Thoracic aorta (tissue), 2 donors: ENCODE measurements around the gene PIP5K1A. TPM values are rescaled to one million over a fixed set of nuclear protein-coding genes. Genes with fewer than 3 reads are reported as not detected.
A peak's percentile ranks its signal among the peaks of the same experiment; 100 is the strongest.
"Not testable (repeated sequence)": the region's sequence is repeated elsewhere in the genome, so short reads cannot be mapped to it uniquely, and the experiment has no call there.

Source experiments
- ATAC-seq: fragments of 150-250 bp; one replicate; pipeline ENCODE4 v1.8.0; 2017; ENCODE audit warnings: low read depth; ENCODE audit not compliant: insufficient number of reproducible peaks, low FRiP score
- DNase-seq: peaks from one replicate; pipeline ENCODE4 v3.0.0-alpha.2; 2020; ENCODE audit warnings: low spot score
- H3K27ac ChIP-seq, 2 donors: fragments of 200-600 bp; sonication (generic); 1 replicate in 1 of 2; 2 replicates in 1 of 2; pipeline ENCODE4 v1.5.1; 2016; ENCODE audit warnings: mild to moderate bottlenecking in 2 of 2, moderate library complexity in 2 of 2
- H3K27me3 ChIP-seq: fragments of 200-600 bp; sonication (generic); replicated peaks from 2 replicates; pipeline ENCODE4 v1.6.0; 2016; ENCODE audit warnings: mild to moderate bottlenecking; ENCODE audit not compliant: insufficient read depth
- H3K36me3 ChIP-seq: fragments of 200-600 bp; sonication (generic); one replicate; pipeline ENCODE4 v1.5.1; 2016
- H3K4me1 ChIP-seq, 2 donors: fragments of 200-600 bp; sonication (generic); 1 replicate in 1 of 2; 2 replicates in 1 of 2; pipeline versions ENCODE4 v1.5.1 to v1.6.0; 2016; ENCODE audit warnings: low read depth in 2 of 2, mild to moderate bottlenecking in 1 of 2; ENCODE audit not compliant: control insufficient read depth in 1 of 2
- H3K4me3 ChIP-seq: fragments of 200-600 bp; sonication (generic); 2 replicates; pipeline ENCODE4 v1.5.1; 2016; ENCODE audit warnings: mild to moderate bottlenecking
- H3K9me3 ChIP-seq: fragments of 200-600 bp; sonication (generic); 2 replicates; pipeline ENCODE4 v1.5.1; 2016
- CTCF ChIP-seq: fragments of 200-600 bp; sonication (generic); IDR thresholded peaks from one replicate; pipeline ENCODE4 v1.5.1; 2019; ENCODE audit warnings: antibody characterized with exemption
- total RNA-seq, 2 donors: library from RNA; depleted of rRNA; stranded (reverse); fragments of >200 nt; gene quantifications; one replicate each; pipeline versions ENCODE4 v1.1.0 to v1.2.3, GENCODE V29; 2016

PIP5K1A gene
- total RNA-seq, 2 donors from 2014 or later: 49.7 to 97.6 TPM

DNA sequence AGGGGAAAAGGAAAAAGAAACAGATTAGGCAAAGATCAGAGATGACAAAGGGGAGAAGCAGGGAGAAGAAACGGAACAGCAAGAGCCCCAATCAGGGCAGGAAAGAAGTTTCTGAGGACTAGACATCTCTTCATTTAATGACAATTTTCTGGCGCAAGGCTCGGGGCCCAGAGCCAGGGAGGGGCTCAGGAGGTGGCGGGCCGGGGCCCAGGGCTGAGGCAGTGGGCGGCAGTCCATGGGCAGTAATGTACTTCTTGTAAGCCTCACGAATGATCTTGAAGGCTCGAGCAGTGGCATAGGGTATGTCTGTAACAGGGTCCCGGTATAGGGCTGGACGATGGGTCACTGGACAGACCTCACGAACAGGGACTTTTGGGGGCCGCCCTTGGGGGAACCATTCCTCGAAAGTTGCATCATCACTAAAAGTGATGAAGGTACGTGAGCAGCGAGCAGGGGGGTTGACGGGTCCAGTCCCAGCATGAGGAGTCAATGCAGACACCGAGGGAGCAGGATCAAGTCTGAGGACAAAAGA is 21.8 kb upstream of the PIP5K1A start:
- Histone ChIP-seq H3K36me3 (peaks cover 55% of the 10 kb centered on the region), H3K4me3 (no peak overlapping the region), H3K27ac (no peak overlapping the region), H3K27me3 (no peaks in the 10 kb centered on the region), H3K4me1 (no peaks in the 10 kb centered on the region), H3K9me3 (no peaks in the 10 kb centered on the region)
- DNase-seq (no peak), ATAC-seq (no peak)
- no peak for TF ChIP-seq CTCF

DNA sequence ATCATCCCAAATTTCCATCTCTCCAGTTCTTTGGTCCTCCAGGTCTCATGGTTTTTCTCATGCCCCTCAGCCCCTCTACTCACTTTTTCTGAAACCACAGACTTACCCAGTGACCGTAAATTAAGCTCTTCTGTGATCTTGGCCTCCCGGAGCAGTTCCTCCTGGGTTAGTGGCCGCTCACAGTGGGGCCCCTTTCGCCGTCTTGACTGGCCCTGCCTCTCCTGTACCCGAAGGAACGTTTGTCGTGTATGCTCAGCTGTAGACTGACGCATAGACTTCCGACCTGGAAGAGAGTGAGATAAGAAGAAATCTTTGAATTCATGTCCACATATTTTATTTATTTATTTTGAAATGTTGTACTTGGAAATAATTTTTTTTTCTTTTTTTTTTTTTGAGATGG is 14.1 kb upstream of the PIP5K1A start:
- Histone ChIP-seq H3K4me1 (peaks cover 17 to 20% of the 10 kb centered on the region in 2 donors), H3K9me3 (no peaks in the 10 kb centered on the region), H3K4me3 (no peak overlapping the region), H3K36me3 (peaks cover 62% of the 10 kb centered on the region), H3K27me3 (no peaks in the 10 kb centered on the region), H3K27ac (no peak overlapping the region)
- no peak for ATAC-seq
- no peak for DNase-seq
- no peak for TF ChIP-seq CTCF

GRCh38 chr1:151187205-151187604 is 11.1 kb upstream of the PIP5K1A start:
- Histone ChIP-seq H3K4me1 (peaks cover 22 to 30% of the 10 kb centered on the region in 2 donors), H3K4me3 (no peak overlapping the region), H3K36me3 (peaks cover 35% of the 10 kb centered on the region), H3K27ac (no peak overlapping the region), H3K27me3 (no peaks in the 10 kb centered on the region), H3K9me3 (no peaks in the 10 kb centered on the region)
- DNase-seq (no peak), ATAC-seq (no peak)
- TF ChIP-seq CTCF: no peak

DNA sequence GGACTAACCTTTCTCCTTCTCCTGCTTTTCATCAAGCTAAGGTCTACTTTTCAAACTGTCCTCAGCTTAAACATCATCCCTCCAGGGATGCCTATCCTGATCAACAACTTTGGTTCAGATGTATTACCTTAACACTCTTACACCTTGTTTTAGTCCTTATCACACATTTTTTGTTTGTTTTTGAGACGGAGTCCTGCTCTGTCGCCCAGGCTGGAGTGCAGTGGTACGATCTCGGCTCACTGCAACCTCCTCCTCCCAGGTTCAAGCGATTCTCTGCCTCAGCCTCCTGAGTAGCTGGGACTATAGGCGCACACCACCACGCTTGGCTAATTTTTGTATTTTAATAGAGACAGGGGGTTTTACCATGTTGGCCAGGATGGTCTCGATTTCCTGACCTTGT is 9.7 kb upstream of the PIP5K1A start:
- ATAC-seq, DNase-seq, H3K27me3 ChIP-seq, H3K27ac ChIP-seq, H3K9me3 ChIP-seq: not testable (repeated sequence)
- peaks cover 22 to 30% of the 10 kb centered on the region in 2 donors for H3K4me1 ChIP-seq
- H3K36me3 ChIP-seq: peaks cover 22% of the 10 kb centered on the region
- peak overlapping the region; percentile 99 for H3K4me3 ChIP-seq

DNA sequence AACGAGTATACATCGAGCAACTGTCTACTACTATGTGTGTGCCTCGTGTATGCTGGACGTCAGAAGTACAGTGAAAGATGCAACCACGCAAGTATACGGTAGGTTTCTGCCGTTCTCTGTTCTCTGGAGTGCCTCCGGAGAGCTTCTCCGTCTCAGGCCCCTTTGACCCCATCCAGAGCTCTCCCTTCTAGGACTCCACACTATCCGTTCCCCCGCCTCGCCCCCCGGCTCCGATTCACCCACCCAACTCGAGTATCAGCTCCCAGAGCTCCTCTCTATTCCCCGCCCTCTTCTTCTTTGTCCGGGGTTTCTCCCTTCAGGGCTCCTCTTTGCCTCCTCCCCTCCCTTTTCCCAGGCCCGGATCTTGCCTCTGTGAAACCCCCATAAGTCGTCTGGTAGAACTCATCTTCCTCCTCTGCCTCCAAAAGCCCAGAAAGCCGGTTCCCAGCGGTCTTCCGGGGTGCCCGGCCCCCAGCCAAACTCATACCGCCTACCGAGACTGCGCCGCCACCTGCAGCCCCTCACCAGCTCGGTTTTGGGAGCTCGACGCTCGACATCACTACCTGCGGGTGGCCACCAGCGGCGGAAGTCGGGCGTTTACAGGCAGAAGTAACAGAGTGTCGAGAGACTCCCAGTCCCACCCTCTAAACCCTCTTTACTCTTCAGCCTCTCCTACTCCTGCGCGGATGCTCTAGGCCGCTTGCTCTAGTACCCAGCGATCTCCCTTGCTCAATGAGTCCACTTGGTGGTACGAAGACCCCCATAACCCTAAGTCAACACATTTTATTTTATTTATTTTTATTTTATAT is 8.5 kb upstream of the PIP5K1A start, which contains the start of gene VPS72:
TSS of gene VPS72 (minus strand) at position 561 of the 809 bp plus-strand sequence. CDS start at position 485, 76 bp downstream.
- peak within 1 kb of the TSS; percentile 89 for H3K27ac ChIP-seq
- DNase-seq (peak; percentile 55), ATAC-seq (peak; percentile 86)
- TF ChIP-seq CTCF: peak; percentile 50
- no peaks in the 10 kb centered on the region for H3K9me3 ChIP-seq
- H3K27me3 ChIP-seq: no peaks in the 10 kb centered on the region
- peaks cover 11% of the 10 kb centered on the region for H3K36me3 ChIP-seq
- peaks cover 22 to 30% of the 10 kb centered on the region in 2 donors for H3K4me1 ChIP-seq
- H3K4me3 ChIP-seq: peak within 1 kb of the TSS; percentile 99
